A549 (cell line): Measurements from ENCODE around the gene USP24. TPM values are rescaled to one million over a fixed set of nuclear protein-coding genes. Genes with fewer than 3 reads are reported as not detected.

ENCODE experiments used
- ATAC-seq, 2 experiments: fragments of 200-7000 bp in 1 of 2; fragments of >200 bp in 1 of 2; cut with Nextera tagmentation in 1 of 2; cut with Tn5 transposase in 1 of 2; 3 replicates each; pipeline versions ENCODE4 v1.8.0 to v1.9.1; 2018 to 2020; ENCODE audit warnings: mild to moderate bottlenecking in 1 of 2, moderate library complexity in 1 of 2
- CTCF ChIA-PET: fragments of 300-600 bp; sonication (Branson Sonifier 250); formaldehyde crosslinking; extraction: SDS; loops from one replicate; lab custom pipeline; 2021; ENCODE audit warnings: antibody characterized with exemption, inconsistent platforms; lab: Yijun Ruan, JAX
- POLR2A ChIA-PET: fragments of 350-600 bp; formaldehyde crosslinking; extraction: SDS; loops from one replicate; lab custom pipeline; 2021; ENCODE audit warnings: antibody characterized with exemption, inconsistent platforms; lab: Yijun Ruan, JAX
- DNase-seq, 2 experiments: peaks; one replicate each; pipeline versions ENCODE4 v3.0.0 to v3.0.0-alpha.2; 2011 to 2016; ENCODE audit warnings: low read depth in 1 of 2, low spot score in 1 of 2
- FAIRE-seq: peaks from 2 replicates; lab custom pipeline; 2011; peaks lifted over from hg19 to GRCh38; lab: Jason Lieb, UNC
- H3K27ac ChIP-seq, 2 experiments: fragments of >200 bp; sonication (Bioruptor Twin); formaldehyde crosslinking; 3 replicates each; pipeline ENCODE4 v1.5.1; 2016 to 2017
- H3K4me1 ChIP-seq: fragments of >200 bp; sonication (Bioruptor Twin); formaldehyde crosslinking; 3 replicates; pipeline ENCODE4 v1.6.1; 2016
- H3K4me2 ChIP-seq: fragments of >200 bp; sonication (Bioruptor Twin); formaldehyde crosslinking; 3 replicates; pipeline ENCODE4 v1.6.1; 2016
- H3K4me3 ChIP-seq: fragments of >200 bp; sonication (Bioruptor Twin); formaldehyde crosslinking; 3 replicates; pipeline ENCODE4 v1.5.1; 2016
- H3K9me3 ChIP-seq: fragments of >200 bp; sonication (Bioruptor Twin); formaldehyde crosslinking; 3 replicates; pipeline ENCODE4 v1.6.1; 2016
- CEBPB ChIP-seq, 2 experiments: fragments of >200 bp in 1 of 2; sonication (Bioruptor Twin) in 1 of 2; formaldehyde crosslinking in 1 of 2; IDR thresholded peaks; 2 replicates each; pipeline ENCODE4 v1.6.1; 2012 to 2016
- FOSL2 ChIP-seq, 2 experiments: fragments of 450-650 bp in 1 of 2; fragments of >200 bp in 1 of 2; sonication (Bioruptor Twin) in 1 of 2; formaldehyde crosslinking; IDR thresholded peaks; 2 replicates each; pipeline versions ENCODE4 v1.5.0 to v1.6.1; 2016 to 2020; ENCODE audit warnings: mild to moderate bottlenecking in 1 of 2, moderate library complexity in 1 of 2
- GATA3 ChIP-seq: IDR thresholded peaks from 2 replicates; pipeline ENCODE4 v1.6.1; 2012; ENCODE audit warnings: borderline replicate concordance
- HMGXB4 ChIP-seq: fragments of 250-450 bp; sonication (Bioruptor Pico); IDR thresholded peaks from 2 replicates; pipeline ENCODE4 v1.5.0; 2021; ENCODE audit warnings: mild to moderate bottlenecking, moderate library complexity, borderline replicate concordance
- HOXB5 ChIP-seq: fragments of 250-450 bp; sonication (Bioruptor Pico); IDR thresholded peaks from 2 replicates; pipeline ENCODE4 v1.5.0; 2020; ENCODE audit warnings: mild to moderate bottlenecking, moderate library complexity
- MAFK ChIP-seq: fragments of 450-650 bp; IDR thresholded peaks from 2 replicates; pipeline ENCODE4 v1.6.1; 2014; ENCODE audit not compliant: partially characterized antibody
- MAZ ChIP-seq: fragments of 150-350 bp; IDR thresholded peaks from 2 replicates; pipeline ENCODE4 v1.6.1; 2014; ENCODE audit warnings: antibody characterized with exemption, low read depth, low read length, borderline replicate concordance
- REST ChIP-seq: fragments of 200-600 bp; sonication (generic); IDR thresholded peaks from 2 replicates; pipeline ENCODE4 v1.6.1; 2016; ENCODE audit warnings: antibody characterized with exemption, mild to moderate bottlenecking, moderate library complexity
- RFX5 ChIP-seq: fragments of 450-650 bp; IDR thresholded peaks from 2 replicates; pipeline ENCODE4 v1.7.1; 2014; ENCODE audit warnings: antibody characterized with exemption, mild to moderate bottlenecking, moderate library complexity
- USF2 ChIP-seq: fragments of 450-650 bp; IDR thresholded peaks from 2 replicates; pipeline ENCODE4 v1.6.1; 2014; ENCODE audit warnings: antibody characterized with exemption
- ZC3H11A ChIP-seq: fragments of 450-650 bp; IDR thresholded peaks from 2 replicates; pipeline ENCODE4 v1.6.1; 2014; ENCODE audit warnings: antibody characterized with exemption, mild to moderate bottlenecking
- WGBS: methylation state at CpG from one replicate; pipeline ENCODE4 v1.1.6; 2017; ENCODE audit errors: missing lambda C conversion rate; 5-methylcytosine and 5-hydroxymethylcytosine counted together
- polyA plus RNA-seq, 4 experiments: library from polyadenylated mRNA; depleted of rRNA in 3 of 4; stranded (reverse); fragments of >200 nt; fragmentation: RNase III in 1 of 4; extraction: RNeasy Plus Mini Kit Qiagen cat#74134 plus additional on column Dnase treatment in 1 of 4; gene quantifications; 2 replicates in 3 of 4; 3 replicates in 1 of 4; pipeline ENCODE4 v1.2.3, GENCODE V29; 2011 to 2017
- TF ChIP-seq, protein P1 (sequence below): IDR thresholded peaks from 2 replicates; pipeline ENCODE4 v1.6.1; 2012; ENCODE audit warnings: low read depth, borderline replicate concordance
- TF ChIP-seq, protein P2 (sequence below): IDR thresholded peaks from 2 replicates; pipeline ENCODE4 v1.6.1; 2012

The USP24 gene
- polyA plus RNA-seq, 2 of the 4 experiments (the other 2 are of a cell fraction): 14.7 to 21.7 TPM

- ATAC-seq (no peak), DNase-seq (no peak), FAIRE-seq (no peak)
- Histone ChIP-seq H3K4me1 (no peaks in the 10 kb centered on the region), H3K27ac (no peak overlapping the region), H3K9me3 (no peaks in the 10 kb centered on the region), H3K4me2 (no peak overlapping the region), H3K4me3 (no peak overlapping the region)
- WGBS: 89% methylated on average over 5 of the region's 9 CpGs
- ChIA-PET POLR2A (no interaction called here), CTCF (interaction anchor here (1.5 kb wide), 1 partner anchor 15 kb away, joined by 3 read pairs; no protein-coding TSS in a partner anchor)
- TF ChIP-seq ZC3H11A: no peak
- TF ChIP-seq FOSL2 (IDR thresholded peaks at IDR 0.05): no peak
- no peak for TF ChIP-seq FOSL2 (CRISPR knock-in tag; IDR thresholded peaks at IDR 0.05)
- TF ChIP-seq RFX5: no peak
- no peak for TF ChIP-seq MAFK
- no peak for TF ChIP-seq GATA3
- TF ChIP-seq REST: no peak
- TF ChIP-seq HMGXB4: no peak
- TF ChIP-seq, protein P1, sequence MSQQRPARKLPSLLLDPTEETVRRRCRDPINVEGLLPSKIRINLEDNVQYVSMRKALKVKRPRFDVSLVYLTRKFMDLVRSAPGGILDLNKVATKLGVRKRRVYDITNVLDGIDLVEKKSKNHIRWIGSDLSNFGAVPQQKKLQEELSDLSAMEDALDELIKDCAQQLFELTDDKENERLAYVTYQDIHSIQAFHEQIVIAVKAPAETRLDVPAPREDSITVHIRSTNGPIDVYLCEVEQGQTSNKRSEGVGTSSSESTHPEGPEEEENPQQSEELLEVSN: no peak
- TF ChIP-seq MAZ: no peak
- no peak for TF ChIP-seq USF2
These were observed 165.3 kb downstream of the USP24 start for GRCh38 chr1:55049914-55050278.

DNA sequence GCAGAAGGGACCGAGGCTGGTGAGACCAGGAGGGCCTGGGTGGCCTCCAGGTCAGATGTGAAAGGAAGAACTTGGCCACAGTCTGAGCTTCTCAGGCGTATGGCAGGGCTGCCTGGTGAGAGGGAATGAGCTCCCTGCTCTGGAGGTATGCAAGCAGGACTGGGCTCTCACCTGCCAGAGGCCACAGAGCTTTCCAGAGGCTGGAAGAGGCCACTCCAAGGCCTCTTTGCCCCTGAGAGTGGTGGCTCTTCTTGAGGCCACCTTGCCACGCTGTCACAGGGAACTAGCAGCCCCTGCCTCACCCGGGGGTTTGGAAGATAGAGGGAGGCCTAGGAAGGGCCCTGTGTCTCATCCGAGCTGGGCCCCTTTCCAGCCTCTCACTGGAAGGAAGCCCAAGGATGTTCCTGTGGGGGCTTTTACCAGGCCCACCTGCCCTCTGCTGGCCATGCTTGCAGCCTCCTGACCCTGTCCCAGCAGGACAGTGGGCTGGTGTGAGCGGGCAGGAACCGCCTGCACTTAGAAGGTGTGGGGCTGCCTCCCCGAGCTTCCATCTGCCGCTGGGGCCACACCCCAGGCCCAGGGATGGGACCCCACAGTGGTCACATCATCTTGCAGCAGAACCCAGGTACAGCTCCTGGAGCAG is 165.8 kb downstream of the USP24 start:
- ChIA-PET POLR2A (no interaction called here), CTCF (interaction anchor here (0.7 to 2.9 kb wide), 4 partner anchors 10 to 27 kb away, joined by 3 to 8 read pairs (median 4); no protein-coding TSS in a partner anchor)
- Histone ChIP-seq H3K27ac (no peak overlapping the region), H3K9me3 (no peaks in the 10 kb centered on the region), H3K4me1 (no peaks in the 10 kb centered on the region)
- WGBS: 73% methylated on average over 2 of the region's 9 CpGs
- FAIRE-seq: no peak
- TF ChIP-seq HOXB5 (no peak), CEBPB (IDR thresholded peaks at IDR 0.05) (no peak)
- TF ChIP-seq, protein P2, sequence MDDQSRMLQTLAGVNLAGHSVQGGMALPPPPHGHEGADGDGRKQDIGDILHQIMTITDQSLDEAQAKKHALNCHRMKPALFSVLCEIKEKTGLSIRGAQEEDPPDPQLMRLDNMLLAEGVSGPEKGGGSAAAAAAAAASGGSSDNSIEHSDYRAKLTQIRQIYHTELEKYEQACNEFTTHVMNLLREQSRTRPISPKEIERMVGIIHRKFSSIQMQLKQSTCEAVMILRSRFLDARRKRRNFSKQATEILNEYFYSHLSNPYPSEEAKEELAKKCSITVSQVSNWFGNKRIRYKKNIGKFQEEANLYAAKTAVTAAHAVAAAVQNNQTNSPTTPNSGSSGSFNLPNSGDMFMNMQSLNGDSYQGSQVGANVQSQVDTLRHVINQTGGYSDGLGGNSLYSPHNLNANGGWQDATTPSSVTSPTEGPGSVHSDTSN: no peak
- TF ChIP-seq, all 56 proteins: peak for 0
- DNase-seq: no peak
- H3K4me2 ChIP-seq: no peak overlapping the region
- H3K4me3 ChIP-seq: no peak overlapping the region
- peak in 1 of 2 experiments; percentile 32; a peak in 2 of 6 replicates for ATAC-seq
